GM19043 (cell line): ENCODE measurements around the gene PAQR3.
A peak's percentile ranks its signal among the peaks of the same experiment; 100 is the strongest.

ENCODE experiments used
- ATAC-seq: cut with Tn5 transposase; IDR thresholded peaks from one replicate; pipeline ENCODE4 v1.9.1; 2021; ENCODE audit warnings: low read depth; ENCODE audit not compliant: unreplicated experiment

Gene PAQR3

GRCh38 chr4:78864405-78865024 is 74.7 kb downstream of the PAQR3 start:
- ATAC-seq, result peak; percentile 50

DNA sequence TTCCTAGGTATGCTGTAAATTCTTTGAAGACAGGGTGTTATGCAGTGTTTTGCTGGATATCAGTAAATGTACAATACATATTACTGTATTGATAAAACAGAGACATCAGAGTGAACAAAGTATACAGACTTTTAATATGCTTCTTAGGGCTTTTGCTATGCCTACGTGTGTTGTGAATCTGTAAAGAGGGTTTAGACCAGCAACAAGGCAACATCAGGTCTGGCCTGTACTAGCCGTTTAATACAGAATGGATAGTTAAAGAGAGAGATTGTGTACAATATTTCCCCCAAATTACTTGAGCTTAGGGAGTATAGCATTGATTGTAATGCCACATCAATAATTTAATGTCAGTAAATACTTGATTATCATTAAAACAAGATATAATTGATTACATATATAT is 75.2 kb downstream of the PAQR3 start:
- ATAC-seq, result no peak

DNA sequence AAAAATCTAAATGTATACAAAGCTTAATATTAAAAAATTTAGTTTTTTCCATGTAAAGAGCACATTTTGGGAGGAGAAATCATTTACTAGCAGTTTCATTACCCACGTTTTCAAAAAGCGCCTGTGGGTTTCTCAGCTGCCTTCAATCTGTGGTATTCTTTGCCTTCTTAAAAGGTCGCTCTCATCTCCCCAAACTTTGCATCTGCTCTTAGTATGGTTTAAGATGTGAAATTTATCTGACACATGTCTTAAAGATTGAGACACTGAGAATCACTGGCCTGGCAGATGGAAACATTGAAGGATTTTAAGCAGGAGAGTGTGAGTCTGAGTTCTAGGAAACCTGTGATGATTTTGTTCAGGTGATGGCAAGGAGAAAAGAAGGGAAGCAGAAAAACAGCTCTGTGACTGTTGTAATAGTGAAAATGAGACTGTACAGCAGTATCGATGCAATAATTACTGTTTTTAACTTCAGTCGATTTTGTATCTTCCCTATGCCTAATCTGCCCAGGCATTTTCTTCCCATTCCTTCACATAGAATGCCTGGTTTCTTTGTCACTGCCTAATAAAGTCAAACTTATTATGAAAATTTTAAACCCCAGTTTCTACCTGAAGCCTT is 75.9 kb downstream of the PAQR3 start:
- peak; percentile 38 for ATAC-seq

- ATAC-seq, result no peak
These were observed 76.9 kb downstream of the PAQR3 start for GRCh38 chr4:78862314-78862737.
